Measurements from ENCODE around the gene CD8B.

Gene CD8B

DNA sequence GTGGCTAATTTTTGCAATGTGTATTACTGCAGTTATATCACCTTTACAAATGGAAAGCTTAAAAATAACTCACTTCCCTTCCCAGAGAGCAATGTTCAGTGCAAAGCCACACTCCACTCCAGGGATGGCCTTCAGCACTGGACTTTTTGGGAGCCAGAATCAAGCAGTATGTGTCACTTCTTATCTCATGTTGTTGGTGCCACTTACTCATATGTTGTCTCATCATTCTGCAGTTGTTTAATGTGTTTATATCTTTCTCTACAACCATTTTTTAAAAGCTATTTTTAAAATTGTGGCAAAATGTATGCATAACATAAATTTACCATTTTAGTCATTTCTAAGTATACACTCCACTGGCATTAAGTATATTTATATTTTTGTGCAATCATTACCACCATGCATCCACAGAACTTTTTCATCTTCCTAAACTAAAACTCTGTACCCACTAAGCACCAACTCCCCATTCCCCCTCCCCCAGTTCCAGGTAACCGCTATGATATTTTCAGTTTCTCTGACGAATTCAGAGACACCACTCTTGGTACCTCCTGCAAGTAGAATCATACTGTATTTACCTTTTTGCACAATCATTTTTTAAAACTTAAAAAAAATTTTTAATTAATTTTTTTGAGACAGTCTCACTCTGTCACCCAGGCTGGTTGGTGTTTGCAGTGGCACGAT is 38.9 kb downstream of the CD8B start:
- Histone ChIP-seq H3K4me3 (ENCODE audit: low read depth, low read length) (no peak overlapping the region), H3K27ac (no peak overlapping the region), H3K36me3 (replicated peaks) (no peaks in the 10 kb centered on the region), H3K27me3 (replicated peaks) (no peaks in the 10 kb centered on the region)
- in situ Hi-C loops (cut with HindIII; ENCODE audit: low pct_ligation_motif_present, low sequenced_read_pairs), result no loop called here
- no peak for DNase-seq
- TF ChIP-seq, protein P1, sequence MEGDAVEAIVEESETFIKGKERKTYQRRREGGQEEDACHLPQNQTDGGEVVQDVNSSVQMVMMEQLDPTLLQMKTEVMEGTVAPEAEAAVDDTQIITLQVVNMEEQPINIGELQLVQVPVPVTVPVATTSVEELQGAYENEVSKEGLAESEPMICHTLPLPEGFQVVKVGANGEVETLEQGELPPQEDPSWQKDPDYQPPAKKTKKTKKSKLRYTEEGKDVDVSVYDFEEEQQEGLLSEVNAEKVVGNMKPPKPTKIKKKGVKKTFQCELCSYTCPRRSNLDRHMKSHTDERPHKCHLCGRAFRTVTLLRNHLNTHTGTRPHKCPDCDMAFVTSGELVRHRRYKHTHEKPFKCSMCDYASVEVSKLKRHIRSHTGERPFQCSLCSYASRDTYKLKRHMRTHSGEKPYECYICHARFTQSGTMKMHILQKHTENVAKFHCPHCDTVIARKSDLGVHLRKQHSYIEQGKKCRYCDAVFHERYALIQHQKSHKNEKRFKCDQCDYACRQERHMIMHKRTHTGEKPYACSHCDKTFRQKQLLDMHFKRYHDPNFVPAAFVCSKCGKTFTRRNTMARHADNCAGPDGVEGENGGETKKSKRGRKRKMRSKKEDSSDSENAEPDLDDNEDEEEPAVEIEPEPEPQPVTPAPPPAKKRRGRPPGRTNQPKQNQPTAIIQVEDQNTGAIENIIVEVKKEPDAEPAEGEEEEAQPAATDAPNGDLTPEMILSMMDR (IDR thresholded peaks at IDR 0.05; ENCODE audit: low read depth, low read length, missing control alignments), result no peak

DNA sequence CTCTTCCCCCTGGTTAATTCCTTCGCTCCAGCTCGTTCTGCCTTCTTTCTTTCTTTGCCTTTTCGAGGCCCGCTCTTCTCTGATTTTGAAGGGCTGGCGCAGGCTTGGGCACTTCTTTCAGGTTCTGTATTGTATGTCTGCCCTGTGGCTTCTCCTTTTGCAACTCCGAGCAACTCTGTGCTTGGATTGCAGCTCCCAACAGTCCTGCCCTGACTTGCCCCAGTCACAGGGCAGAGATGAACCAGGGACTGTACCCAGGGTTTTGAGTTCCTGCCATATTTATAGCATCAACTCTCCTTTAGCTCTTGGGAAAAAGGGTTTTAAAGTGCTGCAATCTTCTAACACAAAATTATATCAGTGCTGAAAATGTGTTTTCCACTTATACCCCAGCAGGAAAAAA is 39.8 kb downstream of the CD8B start:
- Histone ChIP-seq H3K27ac (no peak overlapping the region), H3K27me3 (replicated peaks) (no peaks in the 10 kb centered on the region), H3K36me3 (replicated peaks) (no peaks in the 10 kb centered on the region), H3K4me3 (ENCODE audit: low read depth, low read length) (no peak overlapping the region)
- in situ Hi-C loops (cut with HindIII; ENCODE audit: low pct_ligation_motif_present, low sequenced_read_pairs), result no loop called here
- DNase-seq, result no peak
- TF ChIP-seq, protein P1 (IDR thresholded peaks at IDR 0.05; ENCODE audit: low read depth, low read length, missing control alignments), result no peak

DNA sequence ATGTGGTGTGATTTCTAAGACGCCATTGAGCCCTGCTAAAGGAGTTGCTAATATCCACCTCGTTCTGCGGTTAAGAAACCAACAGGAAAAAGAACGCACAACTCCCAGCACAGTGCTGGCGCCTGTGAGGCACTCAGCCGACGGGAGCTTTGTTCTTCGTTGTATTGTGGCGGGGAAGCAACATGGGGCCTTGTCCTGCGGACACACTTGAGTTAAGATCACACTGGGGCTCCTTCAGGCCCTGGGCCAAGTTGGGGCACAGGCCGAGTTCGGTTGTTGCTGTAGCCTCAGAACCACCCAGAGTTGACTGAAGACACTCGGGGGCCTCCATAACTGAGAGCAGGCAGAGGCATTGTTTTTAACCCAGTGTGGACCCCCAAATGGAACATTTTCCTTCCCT is 40.4 kb downstream of the CD8B start:
- Histone ChIP-seq H3K36me3 (replicated peaks) (no peaks in the 10 kb centered on the region), H3K4me3 (ENCODE audit: low read depth, low read length) (no peak overlapping the region), H3K27me3 (replicated peaks) (no peaks in the 10 kb centered on the region), H3K27ac (no peak overlapping the region)
- no peak for DNase-seq
- in situ Hi-C loops (cut with HindIII; ENCODE audit: low pct_ligation_motif_present, low sequenced_read_pairs), result no loop called here
- TF ChIP-seq, protein P1 (IDR thresholded peaks at IDR 0.05; ENCODE audit: low read depth, low read length, missing control alignments), result no peak

DNA sequence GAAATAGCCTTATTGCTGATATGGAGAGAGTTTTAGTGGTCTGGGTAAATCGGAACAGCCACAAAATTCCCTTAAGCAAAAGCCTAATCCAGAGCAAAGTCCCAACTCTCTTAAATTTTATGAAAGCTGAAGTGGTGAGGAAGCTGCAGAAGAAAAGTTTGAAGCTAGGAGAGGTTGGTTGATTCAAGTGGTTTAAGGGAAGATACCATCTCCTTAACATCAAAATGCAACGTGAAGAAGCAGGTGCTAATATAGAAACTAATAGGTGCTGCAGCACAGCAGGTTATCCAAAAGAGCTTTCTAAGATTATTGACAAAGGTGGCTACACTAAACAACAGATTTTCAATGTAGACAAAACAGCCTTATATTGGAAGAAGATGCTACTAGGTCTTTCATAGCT is 42.7 kb downstream of the CD8B start:
- in situ Hi-C loops (cut with HindIII; ENCODE audit: low pct_ligation_motif_present, low sequenced_read_pairs), result no loop called here
- H3K27ac ChIP-seq, result no peak overlapping the region
- TF ChIP-seq, protein P1 (IDR thresholded peaks at IDR 0.05; ENCODE audit: low read depth, low read length, missing control alignments), result no peak

DNA sequence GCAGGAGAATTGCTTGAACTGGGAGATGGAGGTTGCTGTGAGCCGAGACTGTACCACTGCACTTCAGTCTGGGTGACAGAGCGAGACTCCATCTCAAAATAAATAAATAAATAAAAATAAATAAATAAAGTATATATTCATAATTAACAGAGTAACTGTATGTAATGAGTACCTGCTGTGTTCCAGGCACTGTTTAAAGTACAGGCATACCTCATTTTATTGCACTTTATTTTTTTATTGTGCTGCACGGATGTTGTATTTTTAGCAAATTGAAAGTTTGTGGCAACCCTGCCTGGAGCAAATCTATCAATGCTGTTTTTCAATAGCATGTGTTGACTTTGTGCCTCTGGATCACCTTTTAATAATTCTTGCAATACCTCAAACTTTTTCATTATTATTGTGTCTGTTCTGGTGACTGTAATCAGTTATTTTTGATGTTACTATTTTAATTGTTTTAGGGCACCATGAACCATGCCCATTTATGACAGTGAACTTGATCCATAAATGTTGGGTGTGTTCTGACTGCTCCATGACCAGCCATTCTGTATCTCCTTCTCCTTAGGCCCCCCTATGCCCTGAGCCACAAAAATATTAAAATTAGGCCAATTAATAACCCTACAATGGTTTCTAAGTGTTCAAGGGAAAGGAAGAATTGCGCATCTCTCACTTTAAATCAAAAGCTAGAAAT is 43.4 kb downstream of the CD8B start:
- TF ChIP-seq, protein P1 (IDR thresholded peaks at IDR 0.05; ENCODE audit: low read depth, low read length, missing control alignments), result no peak
- Histone ChIP-seq H3K4me3 (ENCODE audit: low read depth, low read length) (no peak overlapping the region), H3K36me3 (replicated peaks) (no peaks in the 10 kb centered on the region), H3K27me3 (replicated peaks) (no peaks in the 10 kb centered on the region), H3K27ac (no peak overlapping the region)
- in situ Hi-C loops (cut with HindIII; ENCODE audit: low pct_ligation_motif_present, low sequenced_read_pairs), result no loop called here
- no peak for DNase-seq

More for the DNA sequence above, 42.7 kb downstream of the CD8B start:
- no peak for DNase-seq
- H3K27me3 ChIP-seq (replicated peaks), result no peaks in the 10 kb centered on the region
- no peaks in the 10 kb centered on the region for H3K36me3 ChIP-seq (replicated peaks)
- H3K4me3 ChIP-seq (ENCODE audit: low read depth, low read length), result no peak overlapping the region

All from brain microvascular endothelial cell (primary cell).